ENCODE data around the gene NANOGP8. TPM values are rescaled to one million over a fixed set of nuclear protein-coding genes. Genes with fewer than 3 reads are reported as not detected.

Gene NANOGP8
- total RNA-seq, 1 experiment from 2014 or later: 88.4 TPM

DNA sequence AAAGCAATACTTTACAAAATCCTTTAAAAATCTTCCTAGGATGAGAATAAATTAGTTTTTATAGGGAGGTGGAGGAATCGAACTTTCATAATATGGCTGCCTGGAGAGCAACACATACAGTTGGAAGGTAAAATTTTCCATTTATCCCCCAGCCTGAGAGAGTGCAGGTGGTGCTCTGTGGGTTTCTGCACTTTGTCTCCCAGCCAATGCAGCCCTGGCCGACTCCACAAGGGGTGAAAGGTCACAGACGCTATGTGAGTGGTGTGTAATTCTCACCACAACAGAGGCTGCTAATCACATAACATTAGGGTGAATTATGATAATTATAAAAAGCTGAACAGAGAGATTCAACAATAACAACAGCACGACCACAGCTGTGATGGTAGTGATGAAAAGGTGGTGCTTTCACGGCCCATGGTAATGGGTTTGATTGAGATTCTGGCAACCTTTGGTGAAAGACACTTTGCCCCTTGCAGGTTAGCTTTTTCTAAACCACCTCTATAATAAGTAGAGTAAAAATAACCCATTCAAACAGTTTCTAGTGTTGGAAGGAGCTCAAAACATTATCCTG, 30.1 kb upstream of the NANOGP8 start:
- Histone ChIP-seq H3K9ac (ENCODE audit: extremely low read depth, insufficient read length, low read length) (no peak overlapping the region), H3K79me1 (ENCODE audit: insufficient read depth, low read depth, low read length, poor library complexity, severe bottlenecking) (no peaks in the 10 kb centered on the region), H3K4me2 (ENCODE audit: insufficient read depth, insufficient read length, low read length) (no peak overlapping the region), H3K4me1 (ENCODE audit: insufficient read depth, low read length) (peaks cover 2% of the 10 kb centered on the region; the same call in 1 of the 2 replicates), H4K20me1 (ENCODE audit: control insufficient read depth, insufficient read depth, insufficient read length) (no peaks in the 10 kb centered on the region), H2BK12ac (ENCODE audit: insufficient read length, low read depth, low read length) (no peak overlapping the region), H3K9me3 (ENCODE audit: control insufficient read depth, low read depth, low read length) (no peaks in the 10 kb centered on the region), H2BK20ac (ENCODE audit: low read depth, low read length, poor library complexity, severe bottlenecking) (no peak overlapping the region), H3K79me2 (ENCODE audit: insufficient read depth, low read length) (no peaks in the 10 kb centered on the region), H2BK15ac (ENCODE audit: low read depth, low read length) (no peak overlapping the region), H2BK120ac (ENCODE audit: low read depth, low read length, poor library complexity, severe bottlenecking) (no peak overlapping the region), H3K23ac (ENCODE audit: insufficient read length, low read depth, low read length) (no peak overlapping the region), H3K4ac (ENCODE audit: low read depth, low read length) (no peak overlapping the region), H3K56ac (ENCODE audit: insufficient read length, low read depth, low read length) (no peak overlapping the region), H3K18ac (ENCODE audit: insufficient read length, low read depth, low read length) (no peak overlapping the region), H3K27ac (ENCODE audit: insufficient read length, low read depth, low read length) (no peak overlapping the region), H4K5ac (ENCODE audit: insufficient read length, low read depth, low read length) (no peak overlapping the region), H4K8ac (replicated peaks; ENCODE audit: insufficient read length, low read depth, low read length) (no peak overlapping the region), H2AFZ (ENCODE audit: low read length) (no peak overlapping the region), H3T11ph (ENCODE audit: low read length) (no peak overlapping the region), H3K23me2 (ENCODE audit: insufficient read length, low read depth, low read length, poor library complexity, severe bottlenecking) (no peaks in the 10 kb centered on the region), H3K14ac (ENCODE audit: insufficient read depth, low read length) (no peak overlapping the region), H4K91ac (ENCODE audit: insufficient read length, low read depth, low read length) (no peak overlapping the region), H2BK5ac (ENCODE audit: insufficient read length, low read length) (no peak overlapping the region), H2AK5ac (ENCODE audit: insufficient read length, low read length) (no peak overlapping the region), H3K27me3 (ENCODE audit: insufficient read depth, low read length) (no peaks in the 10 kb centered on the region)
- DNase-seq: no peak
- Mint-ChIP-seq H3K27me3 (ENCODE audit: low read depth) (no peaks in the 10 kb centered on the region), H3K4me3 (no peak overlapping the region), H3K27ac (no peak overlapping the region; a peak in 1 of 7 replicates), H3K4me1 (peaks cover 16 to 17% of the 10 kb centered on the region in 2 experiments), H3K36me3 (ENCODE audit: insufficient read depth in 1 of 3, low read depth in 3 of 3) (no peaks in the 10 kb centered on the region), H3K9me3 (no peaks in the 10 kb centered on the region)
- TF ChIP-seq CTCF (conservative IDR thresholded peaks at IDR 0.05): no peak
- WGBS (ENCODE audit: extremely low coverage, insufficient read length, low lambda C conversion rate): no CpG with 5 or more reads among the region's 5 CpGs
